HG03460 (cell line): ENCODE measurements around the gene UGT1A7.

ENCODE experiments used
- ATAC-seq: cut with Tn5 transposase; IDR thresholded peaks from one replicate; pipeline ENCODE4 v1.9.1; 2021; ENCODE audit not compliant: unreplicated experiment

UGT1A7 gene

GRCh38 chr2:233796254-233796653 is 114.6 kb downstream of the UGT1A7 start:
- ATAC-seq, result no peak

- ATAC-seq, result no peak
Observed at GRCh38 chr2:233798335-233799086, 116.8 kb downstream of the UGT1A7 start.

DNA sequence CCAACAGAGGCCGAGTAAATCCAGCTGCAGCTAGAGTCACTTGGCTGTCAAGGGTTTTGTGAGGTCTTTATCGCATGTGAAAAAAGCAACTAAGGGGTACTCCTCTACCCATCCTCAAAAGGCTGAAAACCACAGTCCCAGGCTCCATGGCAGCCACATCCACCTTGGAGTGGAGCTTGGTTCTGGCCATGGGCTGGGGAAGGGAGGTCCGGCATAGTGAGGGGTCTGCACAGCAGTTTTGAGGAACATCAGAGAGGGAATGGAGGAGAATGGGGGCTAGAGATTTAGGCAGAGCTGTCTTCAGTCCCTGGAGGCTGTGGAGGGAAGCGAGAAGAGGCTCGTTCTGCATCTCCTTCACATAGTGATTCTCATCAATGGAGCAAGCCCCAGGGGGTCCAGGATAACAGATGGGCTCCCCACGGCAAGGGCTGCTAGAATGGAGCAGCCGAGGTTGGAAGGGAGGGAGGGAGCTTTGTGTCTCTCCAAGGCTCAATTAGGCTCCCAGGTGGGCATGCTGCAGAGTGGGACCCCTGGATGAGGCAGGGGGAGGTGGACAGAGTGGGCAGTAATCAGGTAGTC is 117.5 kb downstream of the UGT1A7 start:
- no peak for ATAC-seq

- ATAC-seq, result no peak
Observed at GRCh38 chr2:233799716-233800115, 118.0 kb downstream of the UGT1A7 start.

- no peak for ATAC-seq
Observed at GRCh38 chr2:233800208-233800607, 118.5 kb downstream of the UGT1A7 start.

DNA sequence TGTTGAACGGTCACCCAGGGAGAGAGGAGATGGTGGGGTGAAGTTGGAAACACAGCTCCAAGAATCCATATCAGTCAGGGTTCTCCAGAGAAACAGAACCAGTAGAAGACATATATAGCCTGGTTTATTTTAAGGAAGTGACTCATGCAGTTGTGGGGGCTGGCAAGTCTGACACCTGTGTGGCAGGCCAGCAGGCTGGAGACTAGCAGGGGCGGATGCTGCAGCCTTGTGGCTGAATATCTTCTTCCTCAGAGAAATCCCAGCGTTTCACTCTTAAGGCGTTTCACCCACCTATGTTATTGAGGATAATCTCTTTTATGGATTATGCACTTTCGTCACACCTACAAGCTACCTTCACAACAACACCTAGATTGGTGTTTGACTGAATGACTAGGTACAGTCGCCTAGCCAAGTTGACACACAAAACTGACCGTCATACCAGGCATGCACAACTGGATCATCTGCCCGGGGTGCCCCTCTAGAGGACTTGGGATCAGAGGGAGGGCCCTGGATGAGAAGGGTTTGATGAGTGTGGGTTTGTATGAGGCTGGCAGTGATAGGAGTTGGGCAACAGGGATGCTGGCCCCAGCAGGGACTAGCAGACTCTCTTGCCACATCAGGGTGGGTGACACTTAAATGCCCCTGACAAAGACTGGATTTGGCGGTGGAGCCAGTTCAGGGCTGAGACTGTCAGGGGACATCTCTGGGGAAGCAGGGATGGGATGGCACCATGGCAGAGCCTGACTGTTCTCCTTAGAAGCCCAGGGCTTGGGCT is 119.8 kb downstream of the UGT1A7 start:
- ATAC-seq, result no peak

GRCh38 chr2:233802132-233802815 is 120.6 kb downstream of the UGT1A7 start:
- no peak for ATAC-seq

GRCh38 chr2:233803292-233803911 is 121.7 kb downstream of the UGT1A7 start:
- ATAC-seq, result no peak

- no peak for ATAC-seq
Observed at GRCh38 chr2:233803994-233804393, 122.3 kb downstream of the UGT1A7 start.

GRCh38 chr2:233807215-233807865 is 125.6 kb downstream of the UGT1A7 start:
- no peak for ATAC-seq

DNA sequence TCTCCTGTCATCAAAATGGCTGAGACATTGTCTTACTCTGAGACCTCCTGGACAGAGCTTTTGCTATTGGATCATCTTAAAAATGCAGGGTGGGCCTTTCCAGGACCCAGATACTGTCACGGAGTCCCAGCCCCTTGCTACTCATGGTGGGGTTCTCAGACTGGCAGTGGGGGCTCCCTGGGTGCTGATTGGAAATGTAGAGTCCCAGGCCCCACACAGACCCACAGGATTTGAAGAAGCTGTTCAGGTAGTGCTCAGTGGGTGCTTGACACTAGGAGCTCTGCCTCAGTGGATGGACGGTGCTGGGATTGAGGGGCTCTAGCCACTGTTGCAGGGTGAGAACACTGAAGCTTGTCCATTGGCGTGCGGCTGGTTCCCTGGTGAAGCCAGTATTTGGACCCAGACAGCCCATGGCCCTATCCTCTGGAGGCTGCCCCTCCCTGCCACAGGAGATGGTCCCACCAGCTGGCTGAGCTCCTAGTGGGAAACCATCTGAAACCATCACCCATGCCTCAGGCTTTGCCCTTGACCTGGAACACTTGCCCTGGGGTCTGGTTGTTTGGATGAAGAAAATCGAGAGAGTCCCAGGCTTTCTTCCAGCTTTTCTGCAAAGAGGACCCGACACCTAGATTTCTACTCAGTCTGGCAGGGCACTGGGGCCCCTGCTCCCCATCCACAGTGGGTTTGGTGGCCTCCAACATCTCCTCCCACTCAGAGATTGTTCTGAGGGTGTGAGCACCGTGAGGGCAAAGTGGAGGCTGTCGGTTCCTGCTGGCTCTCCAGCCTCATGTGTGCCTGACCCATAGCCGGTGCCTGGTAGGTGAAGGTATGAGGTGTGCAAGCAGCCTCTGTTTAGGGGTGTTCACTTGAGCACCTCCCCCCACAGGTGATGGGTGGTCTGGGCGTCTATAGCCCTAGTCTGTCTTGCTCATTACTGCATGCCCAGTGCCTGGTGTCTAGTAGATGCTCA is 126.5 kb downstream of the UGT1A7 start:
- ATAC-seq, result no peak

GRCh38 chr2:233810385-233810784 is 128.7 kb downstream of the UGT1A7 start:
- ATAC-seq, result no peak

DNA sequence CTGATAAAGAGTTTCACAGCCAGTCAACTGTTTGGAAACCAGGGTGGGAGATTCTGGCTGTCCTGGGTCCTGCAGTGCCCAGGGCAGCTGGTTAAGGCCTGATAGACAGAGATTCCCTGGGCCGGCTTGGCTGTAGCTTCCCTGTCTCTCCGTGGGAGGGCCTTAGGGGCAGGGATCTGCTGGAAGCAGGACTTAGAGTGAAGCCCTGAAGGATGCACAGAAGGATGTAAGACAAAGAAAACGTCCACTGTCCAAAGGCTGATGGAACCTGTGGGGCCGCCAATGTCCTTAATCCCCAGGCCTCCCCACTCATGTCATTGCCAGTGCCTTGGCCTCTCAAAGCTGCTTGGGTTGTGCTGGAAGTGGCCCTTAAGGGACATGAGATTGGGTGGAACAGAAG is 129.4 kb downstream of the UGT1A7 start:
- ATAC-seq, result no peak

DNA sequence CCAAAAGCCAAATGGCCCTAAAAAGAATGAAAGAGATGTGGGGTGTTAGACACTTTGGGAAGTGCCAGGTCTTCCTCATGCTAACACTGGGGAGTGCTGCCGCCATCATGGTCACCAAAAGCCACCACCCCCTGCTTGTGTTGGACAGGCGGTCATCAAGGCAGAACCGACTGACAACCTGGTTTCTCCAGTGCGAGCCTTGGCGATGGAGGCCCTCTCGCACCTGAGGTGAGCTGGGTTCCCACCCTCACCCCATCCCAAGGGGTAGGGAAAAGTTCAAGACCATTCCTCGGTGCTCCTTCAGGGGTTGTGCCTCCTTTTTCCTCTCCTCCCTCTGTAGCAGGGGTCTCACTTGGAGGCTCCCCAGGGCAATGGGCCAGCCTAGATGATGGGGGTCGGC is 130.0 kb downstream of the UGT1A7 start:
- no peak for ATAC-seq

DNA sequence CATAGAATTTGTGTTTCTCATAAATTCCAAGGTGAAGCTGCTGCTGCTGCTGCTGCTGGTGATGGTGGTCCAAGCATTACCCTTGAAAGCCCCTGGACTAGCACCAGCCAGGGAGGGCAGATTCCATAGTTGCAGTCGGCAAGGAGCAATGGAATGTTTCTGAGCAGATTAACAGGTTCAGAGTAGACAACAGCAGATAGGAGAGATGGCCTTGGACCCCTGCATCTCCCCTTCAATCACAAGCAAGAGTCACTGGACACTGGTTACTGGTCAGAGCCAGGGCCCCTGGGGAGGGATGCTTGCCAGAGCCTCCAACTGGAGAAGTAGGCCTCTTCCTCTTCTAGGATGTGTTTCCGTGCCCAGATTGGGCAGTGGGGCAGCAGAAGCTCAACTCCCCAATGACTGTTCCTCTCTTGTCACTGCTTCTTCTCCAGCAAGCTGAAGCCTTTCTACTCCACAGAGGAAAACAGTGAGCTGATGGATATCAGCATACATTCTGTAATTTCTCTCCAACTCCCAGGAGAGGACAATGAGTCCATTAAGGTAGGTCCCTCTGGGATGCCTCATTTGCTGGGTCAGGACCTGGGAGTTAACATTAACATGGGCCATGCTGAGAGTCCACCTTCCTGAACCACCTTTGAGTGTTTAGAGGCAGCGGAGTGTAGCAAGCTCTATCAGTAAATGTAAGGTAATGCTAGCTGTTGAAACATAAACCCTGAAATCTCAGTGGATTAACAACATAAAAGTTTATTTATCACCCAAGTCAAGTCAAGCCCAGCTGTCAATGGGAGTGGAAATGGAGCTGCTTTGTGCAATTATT is 131.7 kb downstream of the UGT1A7 start:
- no peak for ATAC-seq

GRCh38 chr2:233814056-233814835 is 132.5 kb downstream of the UGT1A7 start:
- no peak for ATAC-seq

DNA sequence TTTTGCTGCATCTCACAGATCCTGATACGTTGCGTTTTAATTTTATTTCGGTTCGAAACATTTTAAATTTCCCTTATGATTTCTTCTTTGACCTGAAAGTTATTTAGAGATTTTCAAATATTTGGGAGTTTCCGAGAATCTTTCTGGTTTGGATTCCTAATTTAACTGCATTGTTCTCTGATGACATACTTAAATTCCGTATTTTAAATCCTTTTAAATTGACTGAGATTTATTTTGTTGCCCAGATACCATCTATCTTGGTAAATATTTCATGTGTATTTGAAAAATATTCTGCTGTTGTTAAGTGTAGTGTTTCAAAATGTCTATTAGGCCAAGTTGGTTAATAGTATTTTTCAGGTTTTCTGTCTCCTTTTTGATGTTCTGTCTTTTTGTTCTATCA is 134.2 kb downstream of the UGT1A7 start:
- no peak for ATAC-seq

DNA sequence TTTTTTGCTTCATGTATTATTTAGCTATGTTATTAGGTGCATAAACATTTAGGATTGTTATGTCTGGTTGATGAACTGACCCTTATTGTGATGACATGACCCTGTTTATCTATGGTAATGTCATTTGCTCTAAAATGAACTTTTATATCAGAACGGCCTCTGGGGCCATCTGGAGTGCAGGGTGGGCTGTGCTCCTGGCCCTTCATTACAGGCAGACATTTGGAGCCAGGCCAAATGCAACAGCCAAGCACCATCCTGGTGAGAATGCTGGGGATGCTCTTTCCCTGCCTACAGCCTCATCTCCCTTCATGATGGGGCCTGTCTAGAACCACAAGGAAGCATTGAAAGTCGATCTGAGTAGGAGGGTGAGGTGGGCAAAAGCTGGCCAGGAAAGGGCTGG is 134.6 kb downstream of the UGT1A7 start:
- no peak for ATAC-seq
